ENCODE measurements around the gene CEP44. TPM values are rescaled to one million over a fixed set of nuclear protein-coding genes. Genes with fewer than 3 reads are reported as not detected.

The CEP44 gene
- total RNA-seq, 1 experiment from 2014 or later: 8.4 TPM

GRCh38 chr4:174352061-174352819 is 68.5 kb downstream of the CEP44 start:
- ChIA-PET CTCF (no interaction called here), POLR2A (ENCODE audit: unreplicated experiment) (no interaction called here)
- intact Hi-C loops (cut with micrococcal nuclease): no loop called here
- H4K20me1 ChIP-seq (ENCODE audit: low read length): no peaks in the 10 kb centered on the region
- no peak overlapping the region for H3K4me3 ChIP-seq (ENCODE audit: low read length)
- no TSS peak for BruUV-seq (replicated peaks)
- H3K27ac ChIP-seq (ENCODE audit: low read length): no peak overlapping the region
- H3K4me2 ChIP-seq (ENCODE audit: low read length): no peak overlapping the region
- no peaks in the 10 kb centered on the region for H3F3A ChIP-seq (ENCODE audit: low read length, unreplicated experiment)
- no peak overlapping the region for H2AFZ ChIP-seq (ENCODE audit: low read length)
- no peak overlapping the region for H3K9ac ChIP-seq (ENCODE audit: low read length)
- ATAC-seq: no peak
- TF ChIP-seq EZH2phosphoT487 (IDR thresholded peaks at IDR 0.05; ENCODE audit: borderline replicate concordance, low read length): no peak
- no peak for TF ChIP-seq EZH2 (IDR thresholded peaks at IDR 0.05; ENCODE audit: low read length, unreplicated experiment)
- TF ChIP-seq CTCF (conservative IDR thresholded peaks at IDR 0.05; ENCODE audit: low read depth, low read length): no peak
- H3K9me2 ChIP-seq (replicated peaks; ENCODE audit: low read length): no peaks in the 10 kb centered on the region
- H3K79me2 ChIP-seq (ENCODE audit: low read length): no peaks in the 10 kb centered on the region
- H3K27me3 ChIP-seq (ENCODE audit: low read length): no peaks in the 10 kb centered on the region
- H3K9me3 ChIP-seq (ENCODE audit: low read length): no peaks in the 10 kb centered on the region
- no peaks in the 10 kb centered on the region for H3K4me1 ChIP-seq (ENCODE audit: insufficient read depth, low read length)
- H3K36me3 ChIP-seq (ENCODE audit: low read depth, low read length): no peaks in the 10 kb centered on the region
- no peak for DNase-seq

- Histone ChIP-seq H3K79me2 (ENCODE audit: low read length) (no peaks in the 10 kb centered on the region), H3K36me3 (ENCODE audit: low read depth, low read length) (no peaks in the 10 kb centered on the region), H3K9me3 (ENCODE audit: low read length) (no peaks in the 10 kb centered on the region), H4K20me1 (ENCODE audit: low read length) (no peaks in the 10 kb centered on the region), H3K4me2 (ENCODE audit: low read length) (no peak overlapping the region), H3K9me2 (replicated peaks; ENCODE audit: low read length) (no peaks in the 10 kb centered on the region), H3F3A (ENCODE audit: low read length, unreplicated experiment) (no peaks in the 10 kb centered on the region), H3K4me3 (ENCODE audit: low read length) (no peak overlapping the region), H3K4me1 (ENCODE audit: insufficient read depth, low read length) (peaks cover 17% of the 10 kb centered on the region), H3K9ac (ENCODE audit: low read length) (no peak overlapping the region), H3K27ac (ENCODE audit: low read length) (no peak overlapping the region), H2AFZ (ENCODE audit: low read length) (no peak overlapping the region), H3K27me3 (ENCODE audit: low read length) (no peaks in the 10 kb centered on the region)
- ATAC-seq: no peak
- BruUV-seq (replicated peaks): no TSS peak
- DNase-seq: no peak
- CTCF ChIA-PET: no interaction called here
- POLR2A ChIA-PET (ENCODE audit: unreplicated experiment): no interaction called here
- intact Hi-C loops (cut with micrococcal nuclease): no loop called here
- no peak for TF ChIP-seq EZH2phosphoT487 (IDR thresholded peaks at IDR 0.05; ENCODE audit: borderline replicate concordance, low read length)
- no peak for TF ChIP-seq EZH2 (IDR thresholded peaks at IDR 0.05; ENCODE audit: low read length, unreplicated experiment)
- no peak for TF ChIP-seq CTCF (conservative IDR thresholded peaks at IDR 0.05; ENCODE audit: low read depth, low read length)
Observed at GRCh38 chr4:174357321-174357720, 73.6 kb downstream of the CEP44 start.

GRCh38 chr4:174358410-174358809 is 74.7 kb downstream of the CEP44 start:
- intact Hi-C loops (cut with micrococcal nuclease): no loop called here
- Histone ChIP-seq H3K4me3 (ENCODE audit: low read length) (no peak overlapping the region), H3K36me3 (ENCODE audit: low read depth, low read length) (no peaks in the 10 kb centered on the region), H3K9me2 (replicated peaks; ENCODE audit: low read length) (no peaks in the 10 kb centered on the region), H3K27me3 (ENCODE audit: low read length) (no peaks in the 10 kb centered on the region), H4K20me1 (ENCODE audit: low read length) (no peaks in the 10 kb centered on the region), H3F3A (ENCODE audit: low read length, unreplicated experiment) (no peaks in the 10 kb centered on the region), H3K4me2 (ENCODE audit: low read length) (peak overlapping the region; percentile 33; the same call in 1 of the 2 replicates), H3K9ac (ENCODE audit: low read length) (no peak overlapping the region), H3K27ac (ENCODE audit: low read length) (peak overlapping the region; percentile 53), H3K9me3 (ENCODE audit: low read length) (no peaks in the 10 kb centered on the region), H3K79me2 (ENCODE audit: low read length) (no peaks in the 10 kb centered on the region), H3K4me1 (ENCODE audit: insufficient read depth, low read length) (peaks cover 17% of the 10 kb centered on the region), H2AFZ (ENCODE audit: low read length) (no peak overlapping the region)
- BruUV-seq (replicated peaks): no TSS peak
- CTCF ChIA-PET: interaction anchor here (0.7 kb wide), 1 partner anchor 163 kb away, joined by 3 read pairs; no protein-coding TSS in a partner anchor
- ATAC-seq (no peak), DNase-seq (no peak)
- TF ChIP-seq EZH2phosphoT487 (IDR thresholded peaks at IDR 0.05; ENCODE audit: borderline replicate concordance, low read length) (no peak), EZH2 (IDR thresholded peaks at IDR 0.05; ENCODE audit: low read length, unreplicated experiment) (no peak), CTCF (conservative IDR thresholded peaks at IDR 0.05; ENCODE audit: low read depth, low read length) (no peak)
- POLR2A ChIA-PET (ENCODE audit: unreplicated experiment): interaction anchor here (0.6 kb wide), 3 partner anchors 74 to 988 kb away, joined by 3 to 8 read pairs (median 3); partner anchors contain the start of gene SAP30
